Osteocyte (in vitro differentiated cells): ENCODE measurements around the gene KDM4C. TPM values are rescaled to one million over a fixed set of nuclear protein-coding genes. Genes with fewer than 3 reads are reported as not detected.
A peak's percentile ranks its signal among the peaks of the same experiment; 100 is the strongest.

Source experiments
- DNase-seq: peaks from one replicate; pipeline ENCODE4 v3.0.0; 2021; ENCODE audit warnings: mixed read lengths; ENCODE audit not compliant: unreplicated experiment; ENCODE audit errors: extremely low spot score
- H3K27ac Mint-ChIP-seq: one replicate; pipeline ENCODE4 v1.8.0; 2021; ENCODE audit warnings: mild to moderate bottlenecking, mixed read lengths; ENCODE audit not compliant: unreplicated experiment
- H3K27me3 Mint-ChIP-seq: one replicate; pipeline ENCODE4 v1.8.0; 2021; ENCODE audit warnings: mixed read lengths; ENCODE audit not compliant: unreplicated experiment
- H3K36me3 Mint-ChIP-seq: one replicate; pipeline ENCODE4 v1.8.0; 2021; ENCODE audit warnings: mixed read lengths; ENCODE audit not compliant: unreplicated experiment
- H3K4me1 Mint-ChIP-seq: one replicate; pipeline ENCODE4 v1.8.0; 2021; ENCODE audit warnings: mixed read lengths; ENCODE audit not compliant: unreplicated experiment
- H3K4me3 Mint-ChIP-seq: one replicate; pipeline ENCODE4 v1.8.0; 2021; ENCODE audit warnings: mild to moderate bottlenecking, moderate library complexity, mixed read lengths; ENCODE audit not compliant: unreplicated experiment
- H3K9me3 Mint-ChIP-seq: one replicate; pipeline ENCODE4 v1.8.0; 2021; ENCODE audit warnings: mixed read lengths; ENCODE audit not compliant: unreplicated experiment
- total RNA-seq: library from RNA; stranded (reverse); gene quantifications from 2 replicates; pipeline ENCODE4 v1.2.1, GENCODE V29; 2021
- TF ChIP-seq, protein P1 (sequence below): fragments of 200-600 bp; sonication (generic); IDR thresholded peaks from 2 replicates; pipeline ENCODE4 v1.5.0; 2021; ENCODE audit warnings: antibody characterized with exemption, mild to moderate bottlenecking, moderate library complexity

KDM4C gene
- total RNA-seq, 1 donor from 2014 or later, result 25.3 TPM

- Mint-ChIP-seq H3K4me1 (no peaks in the 10 kb centered on the region), H3K9me3 (no peaks in the 10 kb centered on the region), H3K27ac (no peak overlapping the region), H3K27me3 (peaks cover 31% of the 10 kb centered on the region), H3K36me3 (no peaks in the 10 kb centered on the region), H3K4me3 (no peak overlapping the region)
- TF ChIP-seq, protein P1, sequence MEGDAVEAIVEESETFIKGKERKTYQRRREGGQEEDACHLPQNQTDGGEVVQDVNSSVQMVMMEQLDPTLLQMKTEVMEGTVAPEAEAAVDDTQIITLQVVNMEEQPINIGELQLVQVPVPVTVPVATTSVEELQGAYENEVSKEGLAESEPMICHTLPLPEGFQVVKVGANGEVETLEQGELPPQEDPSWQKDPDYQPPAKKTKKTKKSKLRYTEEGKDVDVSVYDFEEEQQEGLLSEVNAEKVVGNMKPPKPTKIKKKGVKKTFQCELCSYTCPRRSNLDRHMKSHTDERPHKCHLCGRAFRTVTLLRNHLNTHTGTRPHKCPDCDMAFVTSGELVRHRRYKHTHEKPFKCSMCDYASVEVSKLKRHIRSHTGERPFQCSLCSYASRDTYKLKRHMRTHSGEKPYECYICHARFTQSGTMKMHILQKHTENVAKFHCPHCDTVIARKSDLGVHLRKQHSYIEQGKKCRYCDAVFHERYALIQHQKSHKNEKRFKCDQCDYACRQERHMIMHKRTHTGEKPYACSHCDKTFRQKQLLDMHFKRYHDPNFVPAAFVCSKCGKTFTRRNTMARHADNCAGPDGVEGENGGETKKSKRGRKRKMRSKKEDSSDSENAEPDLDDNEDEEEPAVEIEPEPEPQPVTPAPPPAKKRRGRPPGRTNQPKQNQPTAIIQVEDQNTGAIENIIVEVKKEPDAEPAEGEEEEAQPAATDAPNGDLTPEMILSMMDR, result no peak
- no peak for DNase-seq
These were observed 438.7 kb downstream of the KDM4C start for GRCh38 chr9:7196467-7196866.

- Mint-ChIP-seq H3K9me3 (no peaks in the 10 kb centered on the region), H3K27ac (no peak overlapping the region), H3K4me3 (no peak overlapping the region), H3K36me3 (no peaks in the 10 kb centered on the region), H3K4me1 (no peaks in the 10 kb centered on the region), H3K27me3 (peaks cover 26% of the 10 kb centered on the region)
- no peak for DNase-seq
- TF ChIP-seq, protein P1, result no peak
These were observed 443.4 kb downstream of the KDM4C start for GRCh38 chr9:7201196-7201595.

GRCh38 chr9:7205806-7206205 is 448.0 kb downstream of the KDM4C start:
- Mint-ChIP-seq H3K4me1 (no peaks in the 10 kb centered on the region), H3K27me3 (peaks cover 10% of the 10 kb centered on the region), H3K36me3 (no peaks in the 10 kb centered on the region), H3K4me3 (no peak overlapping the region), H3K27ac (no peak overlapping the region), H3K9me3 (no peaks in the 10 kb centered on the region)
- peak; percentile 51 for DNase-seq
- TF ChIP-seq, protein P1, result no peak

DNA sequence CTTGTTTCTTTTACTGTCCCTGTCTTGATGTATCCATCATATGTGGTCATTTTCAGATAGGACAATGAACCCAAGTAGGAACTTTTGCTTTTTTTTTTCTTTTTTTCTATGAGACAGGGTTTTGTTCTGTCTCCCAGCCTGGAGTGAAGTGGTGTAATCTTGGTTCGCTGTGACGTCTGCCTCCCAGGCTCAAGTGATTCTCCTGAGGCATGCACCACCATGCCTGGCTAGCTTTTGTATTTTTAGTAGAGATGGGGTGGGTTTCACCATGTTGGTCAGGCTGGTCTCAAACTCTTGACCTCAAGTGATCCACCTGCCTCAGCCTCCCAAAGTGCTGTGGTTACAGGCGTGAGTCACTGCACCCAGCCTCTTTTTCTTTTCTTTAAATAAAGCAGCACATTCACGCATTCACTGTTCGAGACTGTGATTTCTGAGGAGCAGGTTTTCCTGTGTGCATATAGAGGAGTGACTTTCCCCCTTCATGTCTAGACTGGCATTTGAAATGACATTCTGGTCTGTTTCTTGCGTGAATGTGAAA is 448.5 kb downstream of the KDM4C start:
- H3K36me3 Mint-ChIP-seq, result no peaks in the 10 kb centered on the region
- no peak overlapping the region for H3K27ac Mint-ChIP-seq
- no peak for DNase-seq
- no peaks in the 10 kb centered on the region for H3K4me1 Mint-ChIP-seq
- TF ChIP-seq, protein P1, result no peak
- H3K4me3 Mint-ChIP-seq, result no peak overlapping the region
- peaks cover 12% of the 10 kb centered on the region for H3K27me3 Mint-ChIP-seq
- H3K9me3 Mint-ChIP-seq, result no peaks in the 10 kb centered on the region

DNA sequence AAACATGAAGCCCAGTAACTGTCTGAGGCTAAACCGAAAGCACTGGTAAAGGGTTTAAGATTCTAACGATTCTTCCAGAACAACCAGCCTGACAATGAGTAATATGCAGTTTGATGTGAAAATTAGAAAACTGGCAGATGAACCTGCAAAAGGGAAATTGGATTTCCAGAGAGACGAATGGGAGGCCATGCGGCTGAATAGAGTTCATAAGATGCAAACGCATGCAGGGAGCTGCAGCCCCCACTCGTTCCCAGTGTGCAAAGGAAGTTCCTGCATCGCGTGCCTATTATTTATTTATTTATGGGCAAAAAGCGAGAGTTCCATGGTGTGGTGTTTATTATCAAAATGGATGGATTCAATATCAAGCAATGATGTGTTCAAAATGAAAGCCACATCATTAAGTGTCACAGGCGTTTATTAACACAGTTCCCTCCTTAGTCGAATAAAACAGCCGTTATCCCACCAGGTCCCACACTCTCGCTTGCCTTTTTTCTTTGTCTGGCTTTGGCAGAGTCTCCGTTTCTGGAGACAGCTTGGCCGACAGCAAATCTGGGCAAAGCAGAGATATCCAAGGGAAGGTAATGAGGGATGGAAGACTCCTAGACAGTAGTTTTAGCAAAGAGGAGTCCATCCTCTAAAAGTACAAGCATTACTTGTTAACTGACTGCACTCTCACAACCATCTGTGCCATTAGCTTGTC is 451.4 kb downstream of the KDM4C start:
- no peaks in the 10 kb centered on the region for H3K36me3 Mint-ChIP-seq

More for the DNA sequence above, 451.4 kb downstream of the KDM4C start:
- peak; percentile 30 for DNase-seq
- H3K9me3 Mint-ChIP-seq, result no peaks in the 10 kb centered on the region
- H3K27ac Mint-ChIP-seq, result no peak overlapping the region
- TF ChIP-seq, protein P1, result no peak
- no peaks in the 10 kb centered on the region for H3K4me1 Mint-ChIP-seq
- H3K4me3 Mint-ChIP-seq, result no peak overlapping the region
- H3K27me3 Mint-ChIP-seq, result peaks cover 8% of the 10 kb centered on the region
